ENCODE measurements around the gene DIO1. TPM values are rescaled to one million over a fixed set of nuclear protein-coding genes. Genes with fewer than 3 reads are reported as not detected.

The DIO1 gene
- total RNA-seq, 2 donors from 2014 or later = not detected

DNA sequence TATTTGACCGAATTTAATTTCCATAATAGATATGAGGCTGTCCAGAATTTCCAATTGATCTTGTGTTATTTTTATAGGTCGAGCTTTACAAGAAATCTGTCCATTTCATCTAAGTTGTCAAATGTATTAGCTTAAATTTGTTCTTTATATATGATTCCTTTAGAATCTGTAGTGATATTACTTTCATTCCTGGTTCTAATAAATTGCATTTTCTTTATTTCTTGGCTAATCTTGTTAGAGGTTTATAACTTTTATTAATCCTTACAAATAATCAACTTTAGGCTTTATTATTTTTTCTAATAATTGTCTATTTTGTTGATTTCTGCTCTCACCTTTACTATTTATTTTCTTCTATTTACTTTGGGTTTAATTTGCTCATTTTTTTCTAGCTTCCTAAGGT, 37.5 kb downstream of the DIO1 start:
- no peak for DNase-seq
- intact Hi-C loops (cut with DNase I) = no loop called here

DNA sequence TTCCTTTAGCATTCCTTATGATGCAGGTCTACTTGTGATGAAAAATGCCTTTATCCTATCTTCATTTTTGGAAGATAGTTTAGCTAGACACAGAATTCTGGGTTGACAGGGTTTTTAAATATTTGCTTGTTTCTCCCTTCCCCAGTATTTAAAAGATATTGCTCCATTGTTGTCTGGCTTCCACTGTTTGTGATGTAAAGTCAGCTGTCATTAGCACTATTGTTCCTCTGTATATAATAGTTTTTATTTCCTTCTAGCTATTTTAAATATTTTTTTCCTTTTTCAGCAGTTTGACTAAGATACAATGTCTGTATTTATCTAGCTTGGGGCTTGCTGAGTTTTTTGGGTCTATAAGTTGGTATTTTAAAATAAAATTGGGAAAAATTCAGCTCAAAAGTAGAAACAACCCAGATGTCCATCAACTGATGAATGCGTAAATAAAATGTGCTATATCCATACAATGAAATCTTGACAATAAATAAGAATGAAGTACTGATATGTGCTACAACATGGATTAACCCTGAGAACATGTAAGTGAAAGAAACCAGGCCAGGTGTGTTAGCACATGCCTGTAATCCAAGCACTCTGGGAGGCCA, 40.3 kb downstream of the DIO1 start:
- no peak for ATAC-seq
- no peak for DNase-seq
- intact Hi-C loops (cut with DNase I) = no loop called here

More for the DNA sequence above, 37.5 kb downstream of the DIO1 start:
- no peak for ATAC-seq

DNA sequence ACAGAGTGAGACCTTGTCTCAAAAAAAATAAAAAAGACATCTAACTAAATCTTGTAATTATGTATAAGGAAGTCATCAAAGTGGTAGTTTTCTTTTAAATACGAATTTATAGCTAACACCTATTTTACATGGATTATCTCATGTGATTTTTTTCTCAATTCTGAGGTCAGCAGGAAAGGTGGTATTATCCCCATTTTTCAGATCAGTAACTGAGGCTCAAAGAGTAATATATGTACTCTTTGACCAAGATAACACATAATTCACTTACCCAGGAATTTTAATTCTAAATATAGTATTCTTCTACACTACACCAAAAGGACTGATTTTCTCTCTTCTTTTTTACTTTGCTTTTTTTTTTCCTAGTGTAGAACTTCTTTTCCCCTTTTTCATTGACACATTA, 42.4 kb downstream of the DIO1 start:
- DNase-seq (no peak), ATAC-seq (no peak)
- intact Hi-C loops (cut with DNase I) = no loop called here

DNA sequence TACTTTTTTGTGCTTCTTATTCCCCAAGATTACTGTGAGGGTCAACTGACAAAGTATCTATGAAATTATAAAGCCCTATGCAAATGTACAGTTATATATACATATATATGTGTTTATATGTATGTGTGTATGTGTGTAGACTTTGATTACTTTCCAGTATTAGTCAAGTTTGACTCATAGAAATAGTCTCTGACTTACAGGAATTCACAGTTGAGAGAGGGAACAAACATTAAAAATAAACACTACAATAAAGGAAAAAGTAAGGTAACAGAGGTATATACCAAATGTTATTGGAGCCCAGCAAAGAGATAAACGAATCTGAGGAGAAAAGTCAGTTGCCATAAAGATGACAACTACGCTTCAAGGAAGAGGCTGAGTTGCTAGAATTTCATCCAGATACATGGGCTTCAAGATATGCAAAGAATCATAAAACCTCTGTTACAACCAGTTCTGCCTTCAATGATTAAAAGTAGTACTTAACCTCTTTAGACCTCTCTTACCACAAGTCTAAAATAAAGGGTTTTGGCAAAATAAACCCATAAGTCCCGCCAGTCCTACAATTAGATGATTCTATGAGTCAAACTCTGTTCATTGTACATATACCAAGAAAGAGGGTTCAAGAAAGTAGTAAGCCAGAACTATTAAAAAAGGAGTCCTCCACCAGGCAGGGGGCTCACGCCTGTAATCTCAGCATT, 44.3 kb downstream of the DIO1 start:
- intact Hi-C loops (cut with DNase I) = no loop called here
- DNase-seq (no peak), ATAC-seq (no peak)

DNA sequence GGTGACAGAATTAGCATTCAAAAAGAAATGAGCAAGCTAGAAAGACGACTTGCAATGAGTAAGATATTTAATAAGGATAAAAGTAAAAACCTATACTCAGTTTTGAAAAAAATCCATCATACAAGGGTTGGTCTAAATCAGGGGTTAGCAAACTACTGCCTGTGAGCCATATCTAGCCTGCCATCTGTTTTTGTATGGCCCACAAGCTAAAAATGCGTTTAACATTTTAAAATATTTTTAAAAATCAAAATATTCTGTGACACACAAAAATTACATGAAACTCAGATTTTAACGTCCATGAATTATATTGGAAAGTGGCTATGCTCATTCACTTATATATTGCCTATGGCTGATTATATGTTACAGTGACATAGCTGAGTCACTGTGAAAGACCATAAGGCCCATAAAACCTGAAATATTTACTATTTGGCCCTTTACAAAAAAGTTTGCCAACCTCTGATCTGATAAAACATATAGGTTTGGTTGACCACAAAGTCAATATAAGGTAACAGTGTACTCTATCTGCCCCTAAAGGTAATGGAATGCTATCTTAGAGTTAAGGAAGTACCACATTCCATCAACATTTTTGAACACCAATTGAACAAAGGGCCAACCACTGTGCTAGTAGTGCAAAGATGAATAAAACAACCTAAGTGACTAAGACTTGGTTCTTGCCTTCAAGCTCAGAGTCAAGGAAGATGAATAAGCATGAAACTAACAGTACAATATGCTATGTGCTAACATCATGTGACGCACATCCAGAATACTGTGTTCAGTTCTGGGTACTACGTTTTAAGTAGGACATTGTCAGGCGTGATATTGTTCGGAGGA, 48.4 kb downstream of the DIO1 start:
- ATAC-seq = no peak
- intact Hi-C loops (cut with DNase I) = no loop called here
- no peak for DNase-seq

DNA sequence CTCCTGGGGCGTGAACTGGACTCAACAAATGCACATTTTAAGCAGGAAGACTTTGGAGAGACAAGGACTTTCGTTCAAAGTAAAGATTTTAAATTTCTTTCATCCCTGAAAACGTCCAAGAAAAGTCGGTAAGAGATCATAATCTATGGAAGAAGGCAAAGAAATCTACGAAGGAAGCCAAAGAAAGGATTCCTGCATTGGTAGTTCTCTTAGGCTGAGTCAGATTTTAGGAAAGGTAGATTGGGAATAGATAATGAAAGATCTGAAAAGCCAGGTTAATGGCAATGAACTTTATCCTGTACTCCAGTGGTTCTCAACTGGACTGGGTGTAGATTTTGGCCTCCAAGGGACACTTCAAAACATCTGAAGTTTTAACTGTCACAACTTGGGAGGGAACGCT, 49.1 kb downstream of the DIO1 start:
- ATAC-seq = no peak
- no peak for DNase-seq
- intact Hi-C loops (cut with DNase I) = no loop called here

DNA sequence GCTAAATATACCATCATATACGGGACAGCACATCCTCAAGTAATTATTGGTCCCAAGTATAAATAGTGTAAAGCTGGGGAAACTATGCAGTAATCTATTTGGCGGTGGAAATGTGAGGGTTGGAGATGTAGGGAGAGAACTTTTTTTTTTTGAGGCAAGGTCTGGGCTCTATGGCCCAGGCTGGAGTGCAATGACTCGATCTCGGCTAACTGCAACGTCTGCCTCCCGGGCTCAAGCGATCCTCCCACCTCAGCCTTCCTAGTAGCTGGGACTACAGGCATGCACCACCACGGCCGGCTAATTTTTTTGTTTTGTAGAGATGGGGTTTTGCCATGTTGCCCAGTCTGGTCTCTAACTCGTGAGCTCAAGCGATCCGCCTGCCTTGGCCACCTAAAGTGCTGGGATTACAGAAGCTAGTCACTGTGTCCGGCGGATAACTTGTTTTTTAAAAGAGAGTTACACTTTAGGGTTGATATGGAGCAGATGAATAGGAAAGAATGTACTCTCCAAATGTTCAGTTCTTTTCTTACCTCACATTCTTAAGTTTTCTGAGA, 49.6 kb downstream of the DIO1 start:
- no peak for ATAC-seq
- intact Hi-C loops (cut with DNase I) = no loop called here
- no peak for DNase-seq

DNA sequence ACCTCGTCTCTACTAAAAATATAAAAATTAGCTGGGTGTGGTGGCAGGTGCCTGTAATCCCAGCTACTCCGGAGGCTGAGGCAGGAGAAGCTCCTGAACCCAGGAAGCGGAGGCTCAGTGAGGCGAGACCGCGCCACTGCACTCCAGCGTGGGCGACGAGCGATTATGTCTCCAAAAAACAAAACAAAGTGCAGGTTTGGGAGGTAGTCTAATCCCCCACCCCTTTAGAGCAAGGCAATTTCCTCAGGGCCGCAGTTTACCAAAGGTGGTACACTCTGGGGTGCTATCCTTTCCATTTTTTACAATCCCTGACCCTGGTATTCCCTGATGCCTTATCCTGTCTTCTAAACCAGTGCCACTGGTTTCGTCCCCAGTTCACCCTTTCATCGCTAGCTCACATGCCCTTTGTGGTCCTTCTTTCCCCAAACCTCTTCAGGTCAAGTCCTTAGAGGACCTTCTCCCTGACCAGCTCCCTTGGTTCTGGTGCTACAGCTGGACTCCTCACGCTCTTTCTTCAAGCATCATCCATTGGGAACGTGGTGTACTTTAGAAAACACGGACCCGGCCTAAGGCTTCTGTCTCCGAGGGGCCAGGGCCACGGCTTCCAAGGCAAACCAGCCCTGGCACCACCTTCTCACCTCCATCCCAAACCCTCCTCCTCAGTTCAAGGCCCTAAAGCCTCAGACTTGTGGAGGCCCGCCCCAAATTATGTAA, 50.6 kb downstream of the DIO1 start:
- intact Hi-C loops (cut with DNase I) = loop anchor here in 1 of 2 donors (5.0 kb wide), 1 partner anchor 57 kb away; the partner anchor contains the start of gene YIPF1
- DNase-seq (no peak), ATAC-seq (no peak)

DNA sequence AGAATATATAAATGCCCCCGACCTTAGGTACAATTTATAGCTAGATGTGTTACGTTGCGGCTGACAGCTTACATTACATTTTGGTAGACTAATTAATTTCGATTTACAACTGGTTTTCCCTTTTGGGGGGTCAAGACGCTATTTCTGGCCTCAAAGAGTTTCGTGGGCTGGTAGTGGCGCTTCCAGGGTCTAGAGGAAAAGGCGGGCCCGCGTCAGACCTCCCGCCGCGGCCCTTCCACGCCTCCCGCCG, 51.1 kb downstream of the DIO1 start:
- DNase-seq (no peak), ATAC-seq (no peak)
- intact Hi-C loops (cut with DNase I) = loop anchor here in 1 of 2 donors (5.0 kb wide), 1 partner anchor 58 kb away; the partner anchor contains the start of gene YIPF1

DNA sequence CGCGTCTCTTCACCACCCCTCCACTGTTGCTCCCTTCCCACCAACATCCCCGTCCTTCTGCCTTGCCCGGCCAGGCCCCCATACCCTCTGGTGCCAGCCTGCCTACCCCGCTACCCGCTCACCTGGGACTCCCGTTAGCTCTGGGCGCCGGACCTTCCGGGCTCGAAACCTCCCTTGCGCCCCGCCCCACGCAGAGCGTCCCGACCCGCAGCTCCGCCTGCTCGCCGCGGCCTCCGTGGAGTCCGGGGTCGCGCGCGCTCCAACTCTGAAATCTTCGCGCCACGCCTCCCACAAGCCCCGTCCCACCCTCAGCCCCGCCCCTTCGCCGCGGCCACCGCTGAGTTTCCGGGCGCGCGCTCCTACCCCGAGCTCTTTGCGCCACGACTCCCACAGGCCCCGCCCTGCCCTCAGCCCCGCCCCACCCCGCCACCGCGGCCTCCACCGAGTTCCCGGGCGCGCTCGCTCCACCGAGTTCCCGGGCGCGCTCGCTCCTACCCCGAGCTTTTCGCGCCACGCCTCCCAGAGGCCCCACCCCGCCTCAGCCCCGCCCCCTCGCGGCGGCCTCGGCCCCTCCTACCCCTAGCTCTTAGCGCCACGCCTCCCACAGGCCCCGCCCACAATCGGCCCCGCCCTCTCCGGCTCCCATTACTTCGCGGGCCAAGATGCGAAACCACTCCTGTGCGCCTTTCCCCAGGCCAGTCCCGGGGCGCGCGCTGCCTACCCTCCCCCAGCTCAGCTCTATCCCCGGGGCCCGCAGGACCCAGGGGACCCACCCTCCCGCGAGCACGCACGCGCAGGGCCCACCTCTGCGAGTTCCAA, 51.7 kb downstream of the DIO1 start, which contains the start of gene IFT25:
TSS of gene IFT25 (minus strand) at position 267 of the 819 bp plus-strand sequence. CDS start 5,617 bp downstream, outside the sequence.
- DNase-seq = peak; percentile 95
- peak; percentile 92 to 95 for ATAC-seq
- intact Hi-C loops (cut with DNase I) = loop anchor here in 1 of 2 donors (5.0 kb wide), 1 partner anchor 58 kb away; the partner anchor contains the start of gene YIPF1

DNA sequence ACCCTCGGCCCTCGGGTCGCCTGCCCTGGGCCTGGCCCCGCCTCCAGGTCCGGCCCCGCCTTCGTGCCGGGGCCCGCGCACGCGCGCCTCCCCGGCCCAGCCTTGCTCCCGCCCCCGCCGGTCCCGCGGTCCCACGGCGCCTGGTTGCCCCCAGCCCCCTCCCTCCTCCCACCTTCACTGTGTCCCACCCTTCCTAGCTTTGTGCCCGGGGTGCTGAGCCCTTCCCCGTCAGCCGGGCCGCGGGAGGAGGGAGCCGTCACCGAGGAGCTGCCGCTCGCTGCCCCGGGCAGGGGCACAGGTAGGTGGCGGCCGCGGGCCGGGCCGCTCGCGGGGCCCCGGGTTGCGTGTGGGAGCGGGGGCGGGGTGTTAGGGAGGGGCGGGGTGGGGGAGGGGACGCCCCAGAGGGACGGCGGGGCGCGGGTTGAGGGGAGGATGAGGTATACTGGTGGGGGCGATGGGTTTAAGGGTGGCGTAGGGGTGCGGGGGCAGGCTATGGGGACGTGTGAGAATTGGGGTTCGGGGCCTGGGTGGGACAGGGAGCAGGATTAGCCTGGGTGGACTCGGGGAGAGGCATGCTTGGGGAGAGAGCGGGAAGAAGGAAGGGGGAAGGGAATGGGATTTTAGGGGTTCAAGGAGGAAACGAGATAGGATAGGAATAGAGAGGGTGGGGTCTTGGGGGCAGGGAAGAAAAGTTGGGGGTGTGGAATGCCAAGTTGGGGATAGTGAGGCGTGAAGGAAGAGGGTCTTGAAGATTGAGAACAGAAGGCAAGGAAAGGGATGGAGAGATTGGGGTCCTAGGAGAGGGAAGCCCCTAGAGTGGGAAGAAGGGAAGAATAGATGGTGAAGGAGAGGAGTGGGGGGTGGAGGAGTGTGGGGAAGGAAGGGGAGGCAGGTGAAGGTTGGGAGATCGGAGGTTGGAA, 52.5 kb downstream of the DIO1 start, which contains the start of gene LRRC42:
TSS of gene LRRC42 (plus strand) at position 99 of the 920 bp plus-strand sequence. CDS start 5,650 bp downstream, outside the sequence.
- intact Hi-C loops (cut with DNase I) = loop anchor here in 1 of 2 donors (5.0 kb wide), 1 partner anchor 59 kb away; the partner anchor contains the start of gene YIPF1
- DNase-seq (no peak), ATAC-seq (peak; percentile 88 to 91)

DNA sequence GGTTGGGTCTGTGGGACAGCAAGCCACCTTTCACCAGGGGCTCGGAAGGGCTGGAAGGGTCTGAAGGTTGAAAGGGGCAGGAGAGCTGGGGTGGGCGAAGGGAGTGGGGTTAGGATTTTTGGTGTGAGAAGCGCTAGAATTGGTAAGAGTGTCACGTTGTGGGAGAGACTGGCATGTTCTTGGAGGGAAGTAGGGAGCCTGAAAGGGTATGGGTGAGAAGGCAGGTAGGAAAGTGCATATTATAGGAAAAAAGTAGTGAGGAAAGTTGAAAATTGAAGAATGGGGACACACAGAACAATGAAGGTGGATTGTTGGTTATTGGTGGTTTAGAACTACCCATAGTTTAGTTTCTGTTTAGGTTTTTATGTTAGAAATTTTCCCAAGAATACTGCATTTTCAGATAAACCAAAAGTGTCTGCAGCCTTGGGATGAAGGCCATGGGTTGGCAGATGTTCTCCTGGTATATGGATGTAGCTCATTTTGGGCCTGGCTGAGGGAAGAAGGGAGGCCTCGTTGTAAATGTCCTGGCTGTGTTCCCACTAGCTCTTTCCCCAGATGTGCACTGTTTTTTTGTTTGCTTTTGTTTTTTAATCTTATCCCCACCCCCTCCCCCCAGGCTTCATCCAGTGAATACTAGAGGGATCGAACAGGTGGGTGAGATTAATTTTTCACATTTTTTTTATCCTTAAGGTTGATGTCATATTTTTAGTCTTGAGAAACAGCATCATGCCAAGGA, 53.4 kb downstream of the DIO1 start:
- ATAC-seq = no peak
- no peak for DNase-seq
- intact Hi-C loops (cut with DNase I) = loop anchor here in 1 of 2 donors (5.0 kb wide), 1 partner anchor 60 kb away; the partner anchor contains the start of gene YIPF1

DNA sequence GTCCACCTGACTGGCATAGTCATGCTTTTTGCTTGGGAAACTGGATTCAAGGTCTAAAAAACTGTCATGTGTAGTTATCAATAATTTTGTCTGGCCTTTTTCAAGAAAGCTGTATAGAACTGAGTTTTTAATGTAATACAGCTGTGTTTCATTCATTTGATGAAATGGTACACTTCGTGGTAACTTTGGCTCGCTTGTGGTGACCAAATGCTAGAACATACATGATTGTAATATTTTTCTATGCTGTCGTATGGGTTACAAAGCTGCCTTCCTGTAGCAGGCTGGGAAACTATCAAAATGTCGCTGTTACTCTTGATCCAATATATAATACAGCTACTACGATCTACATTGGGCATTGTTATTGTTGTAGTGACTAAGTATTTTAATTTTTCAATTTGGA, 54.3 kb downstream of the DIO1 start:
- DNase-seq (no peak), ATAC-seq (no peak)
- intact Hi-C loops (cut with DNase I) = loop anchor here in 1 of 2 donors (5.0 kb wide), 1 partner anchor 61 kb away; the partner anchor contains the start of gene YIPF1

DNA sequence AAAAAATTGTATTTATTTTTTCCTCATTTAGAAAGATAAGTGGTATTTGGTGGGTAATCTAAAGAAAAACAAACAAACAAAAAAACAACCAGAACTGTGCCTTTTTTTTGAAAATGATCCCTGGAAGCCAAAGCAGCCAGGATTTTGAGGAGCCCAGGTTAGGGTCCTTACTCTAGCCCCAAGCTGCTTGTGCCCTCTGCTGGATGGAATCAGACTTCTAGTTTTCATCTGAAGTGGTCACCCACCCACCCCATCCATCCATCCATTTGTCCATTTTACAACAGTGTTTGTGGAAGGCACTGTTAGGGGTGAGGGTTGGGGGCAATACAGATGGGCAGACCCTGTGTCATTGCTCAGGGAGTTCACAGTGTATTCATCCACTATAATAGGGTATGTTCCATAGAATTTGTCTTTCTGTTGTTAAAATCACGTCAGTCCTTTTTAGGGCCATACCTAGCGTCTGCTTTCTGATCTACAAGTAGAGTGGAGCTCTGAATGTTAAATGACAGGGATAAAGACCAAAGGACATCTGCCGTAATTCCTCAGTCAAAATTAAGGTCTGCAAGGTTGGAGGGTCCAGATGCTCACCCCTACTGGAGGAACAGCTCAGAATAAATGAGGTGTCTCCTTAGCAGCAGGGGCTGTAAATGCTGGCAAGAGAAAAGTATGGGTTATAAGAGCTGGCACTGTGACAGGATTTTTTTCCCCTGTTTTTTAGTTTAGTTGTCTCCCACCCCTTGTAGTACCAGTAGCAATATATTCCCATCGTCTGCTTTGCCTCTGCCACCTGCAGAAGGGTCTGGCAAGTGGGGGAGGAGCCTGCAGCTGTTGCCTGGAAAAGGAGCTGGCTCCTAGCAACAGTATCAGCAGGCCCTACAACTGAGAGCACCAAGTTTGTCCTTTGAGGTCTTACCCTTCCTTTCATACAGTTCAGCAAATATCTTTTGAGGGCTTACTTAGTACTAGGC, 55.3 kb downstream of the DIO1 start:
- ATAC-seq (no peak), DNase-seq (no peak)
- intact Hi-C loops (cut with DNase I) = loop anchor here in 1 of 2 donors (5.0 kb wide), 1 partner anchor 62 kb away; the partner anchor contains the start of gene YIPF1

DNA sequence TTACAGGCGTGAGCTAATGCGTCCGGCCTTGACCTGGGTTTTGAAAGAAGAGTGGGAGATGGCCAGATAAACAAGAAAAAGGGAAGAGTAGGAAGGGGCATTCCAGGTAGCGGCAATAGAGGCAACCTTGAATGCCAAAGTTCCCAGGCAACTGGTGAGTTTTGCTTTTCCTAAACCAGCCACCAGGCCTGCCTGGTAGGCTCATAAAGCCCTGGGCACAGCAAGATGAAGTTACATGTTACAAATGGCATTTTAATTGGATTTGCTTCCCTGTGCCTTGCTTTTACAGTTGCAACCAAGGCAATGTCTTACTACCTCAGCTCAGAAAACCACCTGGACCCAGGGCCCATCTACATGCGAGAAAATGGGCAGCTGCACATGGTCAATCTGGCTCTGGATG, 57.7 kb downstream of the DIO1 start:
- ATAC-seq = no peak
- DNase-seq = no peak
- intact Hi-C loops (cut with DNase I) = loop anchor here (5.0 to 10.0 kb wide), 2 partner anchors 74 to 77 kb away; no protein-coding TSS in a partner anchor
